Omental fat pad (tissue), 4 donors: ENCODE measurements around the gene CHRNA7. TPM values are rescaled to one million over a fixed set of nuclear protein-coding genes. Genes with fewer than 3 reads are reported as not detected.

ENCODE experiments used
- ATAC-seq: fragments of 150-250 bp; one replicate; pipeline ENCODE4 v1.9.1; 2016; ENCODE audit warnings: mild to moderate bottlenecking, moderate library complexity; ENCODE audit not compliant: low FRiP score
- DNase-seq: peaks from one replicate; pipeline ENCODE4 v3.0.0-alpha.2; 2019; ENCODE audit warnings: low spot score
- CTCF ChIP-seq, 3 donors: fragments of 450-650 bp; IDR thresholded peaks; one replicate each; pipeline ENCODE4 v1.5.1; 2016 to 2017; ENCODE audit warnings: antibody characterized with exemption in 3 of 3, mild to moderate bottlenecking in 3 of 3, moderate library complexity in 2 of 3
- small RNA-seq: library from RNA; depleted of rRNA; stranded (forward); fragments of <200 nt; gene quantifications from one replicate; pipeline ENCODE3, GENCODE V24; 2016
- total RNA-seq, 4 donors: library from RNA; depleted of rRNA; stranded (reverse); fragments of >200 nt; gene quantifications; one replicate each; pipeline ENCODE4 v1.1.0, GENCODE V29; 2016

The CHRNA7 gene
- total RNA-seq, 4 donors from 2014 or later, result 0.36 to 1.3 (median 0.75) TPM

GRCh38 chr15:32218666-32219065, 188.4 kb downstream of the CHRNA7 start:
- no peak for TF ChIP-seq CTCF (IDR thresholded peaks at IDR 0.05)
- ATAC-seq (no peak), DNase-seq (no peak)

Small RNA genes lying within 50 kb of the gene (small RNA-seq; reads per million reads assigned to genes)
- gene RF00019, result not detected

Other genes starting within 250 kb of the CHRNA7 start
- 1 to 10 TPM; 1.8 to 7.6 (median 3.7) TPM for gene OTUD7A, start 159.8 kb upstream of the CHRNA7 start, total RNA-seq